T-helper 17 cell (primary cell): ENCODE data around the gene ASH1L. TPM values are rescaled to one million over a fixed set of nuclear protein-coding genes. Genes with fewer than 3 reads are reported as not detected.
A peak's percentile ranks its signal among the peaks of the same experiment; 100 is the strongest.

Source experiments
- ATAC-seq: fragments of 150-1000 bp; cut with Tn5 transposase; 2 replicates; pipeline ENCODE4 v1.10.0; 2021; ENCODE audit warnings: mild to moderate bottlenecking, moderate library complexity
- DNase-seq, 3 donors: peaks; one replicate each; pipeline versions ENCODE4 v3.0.0 to v3.0.0-alpha.2; 2020 to 2021
- H3K9me3 ChIP-seq: one replicate; pipeline ENCODE4 v1.7.0; 2013; ENCODE audit warnings: low read length, mild to moderate bottlenecking; ENCODE audit not compliant: control insufficient read depth, poor library complexity, severe bottlenecking
- H3K27ac Mint-ChIP-seq: one replicate; pipeline ENCODE4 v1.8.0; 2022; ENCODE audit warnings: mild to moderate bottlenecking, moderate library complexity, mixed read lengths
- H3K27me3 Mint-ChIP-seq: one replicate; pipeline ENCODE4 v1.8.0; 2022; ENCODE audit warnings: mixed read lengths
- H3K36me3 Mint-ChIP-seq: one replicate; pipeline ENCODE4 v1.8.0; 2022; ENCODE audit warnings: low read depth, mixed read lengths
- H3K4me1 Mint-ChIP-seq: one replicate; pipeline ENCODE4 v1.8.0; 2022; ENCODE audit warnings: mild to moderate bottlenecking, mixed read lengths
- H3K4me3 Mint-ChIP-seq: one replicate; pipeline ENCODE4 v1.8.0; 2022; ENCODE audit warnings: mild to moderate bottlenecking, moderate library complexity, mixed read lengths
- total RNA-seq, 4 donors: library from RNA in 2 of 4; stranded (reverse) in 2 of 4; gene quantifications; one replicate each; pipeline ENCODE4 v1.2.3 and lab custom pipeline; 2022 to 2026

ASH1L gene
- total RNA-seq, 2 donors from 2014 or later, result 75.5 to 84.6 TPM

DNA sequence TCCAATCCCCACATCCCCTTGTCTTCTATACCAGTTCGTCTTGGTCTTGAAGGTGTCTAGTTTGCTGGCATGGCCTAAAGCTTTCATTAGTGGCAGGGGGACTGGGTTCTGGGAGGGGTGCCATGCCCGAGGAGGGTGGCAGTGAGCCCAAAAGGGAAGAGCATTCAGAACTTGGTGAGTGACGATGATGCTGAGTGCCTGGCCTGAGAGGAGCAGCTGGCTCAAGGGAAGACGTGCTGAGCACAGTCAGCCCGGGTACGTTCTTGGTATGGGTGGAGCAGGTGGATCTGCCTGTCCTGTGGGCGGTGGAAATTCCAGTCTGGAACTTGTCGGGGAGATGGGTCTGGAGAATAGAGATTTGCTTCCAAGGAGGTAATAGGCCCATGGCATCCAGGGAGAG, 249.3 kb downstream of the ASH1L start:
- H3K9me3 ChIP-seq, result no peaks in the 10 kb centered on the region
- Mint-ChIP-seq H3K27me3 (no peaks in the 10 kb centered on the region), H3K4me3 (no peak overlapping the region), H3K4me1 (peaks cover 29% of the 10 kb centered on the region), H3K27ac (no peak overlapping the region), H3K36me3 (peaks cover 7% of the 10 kb centered on the region)
- DNase-seq (no peak), ATAC-seq (no peak)

DNA sequence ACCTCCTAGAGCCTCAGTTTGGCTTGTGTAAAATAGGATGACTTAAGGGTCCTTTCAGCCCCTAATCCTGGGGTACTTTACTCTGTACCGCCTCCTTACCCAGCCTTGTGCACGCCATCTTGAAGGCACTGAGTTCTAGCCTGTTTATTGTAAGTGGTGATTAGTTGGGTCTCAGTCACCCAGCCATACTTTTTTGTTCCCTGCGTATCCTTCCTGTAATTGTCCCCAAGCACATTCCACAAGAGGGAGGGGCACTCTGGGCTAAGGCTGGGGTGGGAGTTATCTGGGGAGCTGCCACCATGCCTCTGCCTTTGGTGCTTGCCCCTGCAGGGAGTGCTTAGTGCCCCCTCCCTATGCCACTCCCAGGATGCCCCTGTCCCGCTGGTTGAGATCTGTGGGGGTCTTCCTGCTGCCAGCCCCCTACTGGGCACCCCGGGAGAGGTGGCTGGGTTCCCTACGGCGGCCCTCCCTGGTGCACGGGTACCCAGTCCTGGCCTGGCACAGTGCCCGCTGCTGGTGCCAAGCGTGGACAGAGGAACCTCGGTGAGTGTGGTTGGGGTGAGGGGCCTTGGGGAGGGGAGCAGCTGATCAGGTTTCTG, 253.1 kb downstream of the ASH1L start:
- H3K27ac Mint-ChIP-seq, result peak overlapping the region; percentile 97
- peaks cover 1% of the 10 kb centered on the region for H3K27me3 Mint-ChIP-seq
- ATAC-seq, result no peak
- peaks cover 9% of the 10 kb centered on the region for H3K36me3 Mint-ChIP-seq
- H3K9me3 ChIP-seq, result no peaks in the 10 kb centered on the region
- peaks cover 30% of the 10 kb centered on the region for H3K4me1 Mint-ChIP-seq
- DNase-seq, result no peak
- peak overlapping the region; percentile 97 for H3K4me3 Mint-ChIP-seq

DNA sequence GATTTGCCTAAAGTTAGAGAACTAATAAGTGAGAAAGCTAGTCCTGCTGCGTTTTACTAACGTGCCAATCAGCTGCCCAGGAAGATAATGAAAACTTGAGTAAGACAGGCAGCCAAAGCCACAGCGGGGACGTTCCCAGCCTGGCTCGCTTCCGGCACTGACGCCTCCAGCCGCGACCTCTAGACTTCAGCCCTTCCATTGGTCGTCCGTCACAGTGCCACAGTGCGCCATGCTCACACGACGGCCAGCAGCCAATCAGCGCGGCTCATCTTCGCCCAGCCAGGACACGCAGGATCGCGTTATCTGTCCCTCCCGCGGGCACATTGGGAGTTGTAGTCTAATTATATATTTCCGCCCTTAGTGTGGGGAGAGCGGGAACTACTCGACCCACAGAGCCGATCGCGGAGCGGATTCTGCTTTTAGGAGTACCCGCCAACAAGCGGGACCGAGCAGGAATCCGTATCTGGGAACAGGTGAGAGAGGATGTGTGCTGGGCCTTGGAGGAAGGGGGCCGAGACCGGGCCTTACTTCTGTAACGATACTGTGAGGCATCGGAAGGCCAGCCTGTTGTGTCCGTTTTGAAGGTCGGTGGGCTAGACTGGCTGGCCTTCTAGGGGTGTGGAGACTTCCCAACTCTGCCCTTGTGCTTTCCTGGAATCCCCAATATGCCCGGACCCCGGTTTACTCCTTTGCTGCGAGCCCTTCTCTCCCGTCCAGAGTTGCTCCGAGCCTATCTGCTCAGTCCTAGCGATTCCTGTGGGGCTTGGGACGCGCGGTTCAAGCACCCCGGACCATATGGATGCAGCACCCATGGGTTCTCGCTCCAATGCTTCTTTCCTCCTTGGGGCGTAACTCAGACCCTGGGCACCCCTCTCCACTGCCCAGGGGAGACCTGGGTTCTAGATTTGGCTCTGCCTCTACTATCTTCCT, 253.8 kb downstream of the ASH1L start, which contains the start of gene FDPS:
Gene FDPS, plus strand, starts transcription at position 374 of the 930 bp plus-strand sequence. CDS start 924 bp downstream, outside the sequence.
- peak; percentile 98 for ATAC-seq
- H3K36me3 Mint-ChIP-seq, result peaks cover 9% of the 10 kb centered on the region
- peaks cover 5% of the 10 kb centered on the region for H3K27me3 Mint-ChIP-seq
- H3K9me3 ChIP-seq, result no peaks in the 10 kb centered on the region
- peak within 1 kb of the TSS; percentile 97 for H3K4me3 Mint-ChIP-seq
- peak; percentile 91 to 96 (median 93) for DNase-seq
- H3K27ac Mint-ChIP-seq, result peak within 1 kb of the TSS; percentile 97
- H3K4me1 Mint-ChIP-seq, result peaks cover 30% of the 10 kb centered on the region

DNA sequence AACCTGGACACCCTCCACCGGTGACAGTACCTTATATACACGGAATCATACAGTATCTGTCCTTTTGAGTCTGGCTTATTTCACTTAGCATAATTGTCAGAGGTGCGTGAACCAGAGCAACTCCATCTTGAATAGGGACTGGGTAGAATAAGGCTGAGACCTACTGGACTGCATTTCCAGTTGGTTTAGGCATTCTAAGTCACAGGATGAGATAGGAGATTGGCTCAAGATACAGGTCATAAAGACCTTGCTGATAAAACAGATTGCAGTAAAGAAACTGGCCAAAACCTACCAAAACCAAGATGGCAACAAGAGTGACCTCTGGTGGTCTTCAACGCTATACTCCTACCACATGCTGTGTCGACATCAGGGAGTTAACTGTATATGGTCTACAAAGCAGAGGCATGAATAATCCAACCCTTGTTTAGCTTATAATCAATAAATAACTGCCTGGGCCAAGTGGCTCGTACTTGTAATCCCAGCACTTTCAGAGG, 255.3 kb downstream of the ASH1L start:
- H3K9me3 ChIP-seq, result no peaks in the 10 kb centered on the region
- Mint-ChIP-seq H3K27me3 (peaks cover 12% of the 10 kb centered on the region), H3K36me3 (peaks cover 5% of the 10 kb centered on the region), H3K4me1 (peaks cover 22% of the 10 kb centered on the region), H3K27ac (peak overlapping the region; percentile 97), H3K4me3 (no peak overlapping the region)
- DNase-seq (no peak), ATAC-seq (no peak)

DNA sequence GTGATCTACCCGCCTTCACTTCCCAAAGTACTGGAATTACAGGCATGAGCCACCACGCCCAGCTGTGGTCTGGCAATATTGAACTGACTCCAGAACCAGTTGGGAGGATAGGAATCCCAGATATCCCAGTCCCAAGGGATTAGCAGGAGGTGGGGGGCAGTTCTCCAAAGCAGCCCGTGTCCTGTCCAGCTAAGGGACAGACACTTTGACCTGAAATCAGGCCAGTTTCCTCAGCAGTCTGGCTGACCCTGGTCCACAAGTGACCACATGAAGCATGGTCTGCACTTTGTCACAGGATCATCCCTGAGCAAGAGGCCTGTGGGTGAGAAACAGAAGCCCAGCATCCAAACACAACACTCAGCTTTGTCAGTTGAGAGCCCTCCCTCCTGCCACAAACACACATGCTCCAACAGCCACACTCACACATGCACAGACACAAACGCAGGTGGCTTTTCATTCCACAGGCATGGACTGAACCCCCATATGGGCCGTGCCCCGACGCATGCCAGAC, 256.7 kb downstream of the ASH1L start:
- H3K4me1 Mint-ChIP-seq, result peaks cover 14% of the 10 kb centered on the region

DNA sequence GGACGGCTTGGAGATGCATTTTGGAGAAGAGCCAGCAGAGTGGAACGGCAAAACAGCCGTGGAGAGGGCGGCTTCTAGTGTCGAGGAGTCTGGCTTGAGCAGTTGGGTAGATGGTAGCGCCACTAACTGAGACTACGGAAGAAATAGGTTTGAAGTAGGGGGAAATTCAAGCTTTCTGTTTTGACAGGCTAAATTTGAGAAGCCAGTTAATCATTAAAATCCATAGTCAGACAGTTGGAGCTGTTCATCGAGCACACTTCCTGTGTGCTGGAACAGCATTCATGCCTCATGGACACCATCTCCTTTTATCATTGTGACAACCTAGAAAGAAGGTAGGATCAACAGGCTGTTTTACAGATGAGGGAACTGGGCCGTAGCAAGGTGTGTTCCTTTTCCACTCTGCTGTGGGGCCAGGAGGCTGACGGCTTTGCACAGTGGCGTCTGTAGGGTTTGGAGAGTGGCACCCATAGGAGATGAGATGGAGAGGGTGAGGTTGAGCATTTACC, 258.0 kb downstream of the ASH1L start:
- Mint-ChIP-seq H3K27ac (no peak overlapping the region), H3K4me1 (peaks cover 9% of the 10 kb centered on the region), H3K27me3 (peaks cover 12% of the 10 kb centered on the region), H3K36me3 (peaks cover 5% of the 10 kb centered on the region), H3K4me3 (no peak overlapping the region)
- no peaks in the 10 kb centered on the region for H3K9me3 ChIP-seq
- no peak for ATAC-seq
- no peak for DNase-seq

More for the DNA sequence above, 256.7 kb downstream of the ASH1L start:
- DNase-seq (no peak), ATAC-seq (no peak)
- Mint-ChIP-seq H3K27ac (peak overlapping the region; percentile 29), H3K27me3 (peaks cover 12% of the 10 kb centered on the region), H3K36me3 (peaks cover 5% of the 10 kb centered on the region), H3K4me3 (no peak overlapping the region)
- H3K9me3 ChIP-seq, result no peaks in the 10 kb centered on the region

DNA sequence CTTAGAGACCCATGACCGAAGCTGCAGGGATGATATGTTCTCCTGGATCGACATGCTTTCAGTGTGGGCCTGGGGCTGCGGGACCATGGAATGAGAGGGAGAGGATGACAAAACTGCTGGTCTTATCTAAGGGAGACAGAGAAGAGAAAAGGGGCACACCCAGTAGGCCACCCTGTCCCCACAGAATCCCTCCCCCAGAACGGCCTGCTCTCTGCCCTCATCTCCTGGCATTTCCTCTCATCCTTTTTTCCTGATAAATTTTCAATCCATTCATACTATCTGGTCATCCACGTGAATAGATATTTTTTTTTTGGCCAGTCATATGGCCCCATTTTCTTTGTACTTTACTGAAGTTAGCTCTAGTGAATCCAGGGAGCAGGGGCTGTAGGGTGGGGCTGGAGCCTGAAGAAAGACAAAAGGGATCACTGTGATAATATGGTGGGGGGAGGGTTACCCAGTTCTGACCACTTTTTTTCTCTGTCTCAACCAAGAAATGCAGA, 261.2 kb downstream of the ASH1L start, which contains the start of gene PKLR:
Gene PKLR, minus strand, starts transcription at position 97 of the 500 bp plus-strand sequence. Its CDS starts 43 bp downstream, at position 54.
- ATAC-seq (no peak), DNase-seq (no peak)
- Mint-ChIP-seq H3K36me3 (peaks cover 10% of the 10 kb centered on the region), H3K27ac (no peak within 1 kb of the TSS), H3K4me1 (peaks cover 4% of the 10 kb centered on the region), H3K4me3 (no peak within 1 kb of the TSS), H3K27me3 (peaks cover 24% of the 10 kb centered on the region)
- no peaks in the 10 kb centered on the region for H3K9me3 ChIP-seq

DNA sequence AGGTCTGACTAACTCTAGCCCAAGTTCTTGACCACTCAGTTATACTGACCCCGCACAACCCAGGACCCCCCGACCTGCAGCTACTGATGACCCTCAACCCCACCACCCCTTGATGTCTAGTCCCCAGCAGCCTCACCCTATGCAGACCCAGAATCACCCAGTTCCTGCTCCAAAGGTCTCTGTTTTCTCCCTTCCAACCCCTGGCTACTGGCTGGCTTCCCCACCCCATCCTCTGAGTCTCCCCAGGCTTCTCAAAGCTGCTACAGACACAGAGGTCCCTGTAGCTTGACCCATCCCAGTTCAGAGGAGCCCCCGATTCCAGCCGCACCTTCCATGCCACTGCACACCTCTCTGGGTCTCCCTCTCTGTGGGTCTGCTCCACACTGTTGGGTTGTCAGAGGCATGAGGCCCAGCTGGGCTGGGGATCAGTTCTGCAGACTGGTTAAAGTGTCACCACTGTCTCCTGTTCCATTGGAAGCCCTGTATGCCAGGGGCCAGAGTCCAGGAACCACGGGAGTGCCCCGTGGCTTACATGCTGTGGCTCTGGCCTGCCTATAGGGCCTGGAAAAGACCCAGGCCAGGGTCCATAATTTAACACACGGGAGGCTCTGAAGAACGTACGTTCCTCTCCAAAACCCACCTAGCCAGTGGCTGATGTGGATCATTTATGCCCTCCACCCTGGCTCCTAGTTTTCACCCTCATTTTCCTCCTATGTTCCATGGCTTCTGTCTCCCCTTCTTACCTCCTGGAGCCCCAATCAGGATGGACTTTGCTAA, 261.9 kb downstream of the ASH1L start:
- Mint-ChIP-seq H3K36me3 (peaks cover 9% of the 10 kb centered on the region), H3K27me3 (peaks cover 31% of the 10 kb centered on the region), H3K27ac (no peak overlapping the region), H3K4me3 (no peak overlapping the region), H3K4me1 (peaks cover 5% of the 10 kb centered on the region)
- ATAC-seq (no peak), DNase-seq (no peak)
- H3K9me3 ChIP-seq, result no peaks in the 10 kb centered on the region

DNA sequence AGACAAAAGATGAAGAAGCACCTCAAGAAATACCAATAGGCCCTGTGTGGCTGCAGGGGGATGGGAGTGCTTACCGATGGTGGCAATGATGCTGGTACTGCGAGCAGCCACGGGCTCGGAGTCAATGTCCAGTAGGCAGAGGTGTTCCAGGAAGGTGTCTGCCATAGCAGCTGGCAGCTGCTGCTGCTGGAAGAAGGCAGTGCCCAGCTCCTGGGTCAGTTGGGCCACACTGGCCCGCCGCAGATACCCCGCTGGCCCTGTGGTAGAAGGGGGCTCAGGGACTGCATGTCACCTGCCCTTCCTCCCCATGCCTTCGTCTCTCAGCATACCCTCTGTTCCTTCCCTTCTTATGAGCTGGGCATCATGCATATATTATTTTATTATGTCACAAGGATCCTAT, 262.6 kb downstream of the ASH1L start:
- ATAC-seq, result no peak

DNA sequence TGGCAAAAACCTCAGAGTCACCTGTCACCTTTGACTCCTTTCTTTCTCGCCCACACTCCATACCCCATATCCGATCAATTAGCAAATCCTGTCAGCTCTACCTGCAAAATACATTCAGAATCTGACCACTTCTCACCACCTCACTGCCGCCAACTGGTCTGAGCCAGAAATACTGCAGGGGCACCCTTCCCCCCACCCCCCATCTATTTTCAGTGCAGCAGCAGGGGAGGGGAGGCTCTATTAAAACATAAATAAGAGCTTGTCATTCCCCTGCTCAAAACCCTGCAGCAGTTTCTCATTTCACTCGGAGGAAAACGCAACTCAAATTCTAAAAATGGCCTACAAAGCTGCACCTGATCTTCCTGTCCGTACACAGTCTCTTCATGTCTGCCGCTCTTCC, 265.2 kb downstream of the ASH1L start:
- Mint-ChIP-seq H3K27ac (no peak overlapping the region), H3K36me3 (peaks cover 8% of the 10 kb centered on the region)
- no peaks in the 10 kb centered on the region for H3K9me3 ChIP-seq

More for the DNA sequence above, 262.6 kb downstream of the ASH1L start:
- Mint-ChIP-seq H3K27ac (no peak overlapping the region), H3K4me1 (peaks cover 6% of the 10 kb centered on the region), H3K27me3 (peaks cover 34% of the 10 kb centered on the region), H3K36me3 (peaks cover 11% of the 10 kb centered on the region), H3K4me3 (no peak overlapping the region)
- DNase-seq, result no peak
- no peaks in the 10 kb centered on the region for H3K9me3 ChIP-seq

DNA sequence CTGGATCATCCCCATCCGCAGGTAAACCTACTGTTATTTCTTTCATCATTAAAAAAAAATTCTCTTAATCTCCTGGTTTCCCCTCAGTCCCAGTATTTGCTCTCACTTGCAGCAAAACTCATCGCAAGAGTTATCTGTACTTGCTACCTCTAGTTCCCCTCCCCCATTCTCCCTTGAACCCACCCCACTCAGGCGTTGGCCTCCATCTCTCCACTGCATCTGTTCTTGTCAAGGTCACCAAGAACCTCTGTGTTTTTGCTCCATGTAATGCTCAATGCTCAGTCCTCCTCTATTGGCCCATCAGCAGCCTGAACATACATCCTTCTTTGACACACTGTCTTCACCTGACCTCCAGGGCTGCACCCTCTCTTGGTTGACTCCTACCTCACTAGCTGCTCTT, 265.9 kb downstream of the ASH1L start:
- H3K27me3 Mint-ChIP-seq, result peaks cover 41% of the 10 kb centered on the region

More for the DNA sequence above, 265.2 kb downstream of the ASH1L start:
- DNase-seq (no peak), ATAC-seq (no peak)
- peaks cover 38% of the 10 kb centered on the region for H3K27me3 Mint-ChIP-seq
- H3K4me1 Mint-ChIP-seq, result peaks cover 10% of the 10 kb centered on the region
- H3K4me3 Mint-ChIP-seq, result peak overlapping the region; percentile 8

DNA sequence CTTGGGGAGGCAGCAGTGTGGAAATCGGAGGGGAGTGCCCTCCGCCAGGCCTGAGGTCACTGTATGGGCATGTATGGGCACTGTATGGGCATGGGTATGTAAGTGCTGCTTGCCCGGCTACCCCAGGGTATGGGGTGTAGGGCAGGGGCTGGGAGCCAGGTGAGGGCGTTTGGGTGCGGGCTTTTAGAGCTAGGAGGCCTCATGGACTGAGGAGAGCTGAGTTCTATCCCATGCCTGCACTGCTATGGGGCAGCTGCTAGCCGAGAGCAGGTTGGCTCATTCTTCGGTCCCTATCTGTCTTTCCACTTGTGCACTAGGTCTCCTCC, 266.7 kb downstream of the ASH1L start:
- ATAC-seq (no peak), DNase-seq (no peak)
- H3K36me3 Mint-ChIP-seq, result peaks cover 8% of the 10 kb centered on the region
- no peak overlapping the region for H3K27ac Mint-ChIP-seq
- H3K4me3 Mint-ChIP-seq, result no peak overlapping the region
- peaks cover 10% of the 10 kb centered on the region for H3K4me1 Mint-ChIP-seq
- H3K9me3 ChIP-seq, result no peaks in the 10 kb centered on the region
- peaks cover 44% of the 10 kb centered on the region for H3K27me3 Mint-ChIP-seq

More for the DNA sequence above, 265.9 kb downstream of the ASH1L start:
- H3K36me3 Mint-ChIP-seq, result peaks cover 8% of the 10 kb centered on the region
- peaks cover 10% of the 10 kb centered on the region for H3K4me1 Mint-ChIP-seq
- no peak overlapping the region for H3K4me3 Mint-ChIP-seq
- no peak overlapping the region for H3K27ac Mint-ChIP-seq
- no peaks in the 10 kb centered on the region for H3K9me3 ChIP-seq
- ATAC-seq, result no peak
- DNase-seq, result no peak
